ENCODE results near the gene TMEM38B. TPM values are rescaled to one million over a fixed set of nuclear protein-coding genes. Genes with fewer than 3 reads are reported as not detected.

The TMEM38B gene
- total RNA-seq, 3 donors from 2014 or later: 8.5 to 25.2 (median 22.4) TPM

DNA sequence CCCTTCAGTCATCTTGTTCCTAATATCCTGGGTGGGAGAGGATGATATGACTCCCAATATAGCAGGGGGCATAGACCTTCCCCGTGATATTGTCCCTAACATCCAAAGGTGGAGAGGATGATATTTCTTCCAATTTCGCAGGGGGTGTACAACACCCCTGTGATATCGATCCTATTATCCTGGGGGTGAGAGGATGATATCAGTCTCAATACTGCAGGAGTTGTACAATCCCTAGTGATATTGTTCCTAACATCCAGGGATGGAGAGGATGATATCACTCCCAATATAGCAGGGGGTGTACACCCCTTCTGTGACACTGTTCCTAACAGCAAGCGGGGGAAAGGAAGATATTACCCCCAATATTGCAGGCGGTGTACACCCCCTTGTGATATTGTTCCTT, 122.6 kb downstream of the TMEM38B start:
- no peaks in the 10 kb centered on the region for H3K36me3 ChIP-seq
- no peak for DNase-seq (ENCODE audit: low spot score in 2 of 2)
- H3K4me1 ChIP-seq: no peaks in the 10 kb centered on the region
- no peaks in the 10 kb centered on the region for H3K27me3 ChIP-seq
- intact Hi-C loops (cut with DNase I; ENCODE audit: low total_unique reads): no loop called here
- no peak overlapping the region for H3K4me3 ChIP-seq
- H3K27ac ChIP-seq: no peak overlapping the region
- TF ChIP-seq POLR2AphosphoS5 (IDR thresholded peaks at IDR 0.05) (no peak), POLR2A (IDR thresholded peaks at IDR 0.05) (no peak), CTCF (IDR thresholded peaks at IDR 0.05) (no peak)
- peaks cover 12 to 27% of the 10 kb centered on the region in 2 donors for H3K9me3 ChIP-seq

- no peak overlapping the region for H3K4me3 ChIP-seq
- H3K9me3 ChIP-seq: peaks cover 17 to 32% of the 10 kb centered on the region in 2 donors
- TF ChIP-seq CTCF (IDR thresholded peaks at IDR 0.05) (no peak), POLR2A (IDR thresholded peaks at IDR 0.05) (no peak)
- no peaks in the 10 kb centered on the region for H3K36me3 ChIP-seq
- H3K4me1 ChIP-seq: no peaks in the 10 kb centered on the region
- H3K27ac ChIP-seq: no peak overlapping the region
- intact Hi-C loops (cut with DNase I; ENCODE audit: low total_unique reads): no loop called here
- no peak for DNase-seq (ENCODE audit: low spot score in 2 of 2)
- no peaks in the 10 kb centered on the region for H3K27me3 ChIP-seq
Measured at GRCh38 chr9:105818903-105819302, 124.6 kb downstream of the TMEM38B start.

DNA sequence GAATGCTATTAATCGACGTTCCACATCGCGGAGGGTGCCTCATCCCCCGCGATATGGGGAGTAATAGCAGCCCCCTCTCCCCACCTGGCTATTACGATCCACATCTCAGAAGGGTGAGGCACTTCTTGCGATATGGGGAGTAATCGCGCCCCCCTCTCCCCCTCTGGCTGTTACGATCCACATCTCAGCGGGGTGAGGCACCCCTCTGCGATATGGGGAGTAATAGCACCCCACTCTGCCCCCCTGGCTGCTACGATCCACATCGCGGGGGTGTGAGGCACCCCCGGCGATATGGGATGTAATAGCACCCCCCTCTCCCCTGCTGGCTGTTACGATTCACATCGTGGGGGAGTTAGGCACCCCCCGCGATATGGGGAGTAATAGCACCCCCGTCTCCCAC, 128.5 kb downstream of the TMEM38B start:
- intact Hi-C loops (cut with DNase I; ENCODE audit: low total_unique reads): no loop called here
- Histone ChIP-seq H3K27ac (no peak overlapping the region), H3K9me3 (peaks cover 13 to 32% of the 10 kb centered on the region in 2 donors), H3K27me3 (no peaks in the 10 kb centered on the region), H3K4me3 (no peak overlapping the region), H3K36me3 (no peaks in the 10 kb centered on the region), H3K4me1 (no peaks in the 10 kb centered on the region)
- TF ChIP-seq POLR2A (IDR thresholded peaks at IDR 0.05) (no peak), CTCF (IDR thresholded peaks at IDR 0.05) (no peak), POLR2AphosphoS5 (IDR thresholded peaks at IDR 0.05) (no peak)
- no peak for DNase-seq (ENCODE audit: low spot score in 2 of 2)

Other genes starting within 250 kb of the TMEM38B start
- 1 to 10 TPM; 3.4 to 5.9 (median 5.2) TPM for gene FSD1L, start 246.5 kb upstream of the TMEM38B start, total RNA-seq
- gene FKTN, start 136.4 kb upstream of the TMEM38B start, total RNA-seq: 10 to 100 TPM in 2 of 3 donors, 1 to 10 TPM in 1; 9.4 to 29.0 (median 12.1) TPM
- gene TAL2, start 32.1 kb upstream of the TMEM38B start, total RNA-seq: not detected

All from breast epithelium (tissue), 4 donors.